HepG2 (cell line): ENCODE measurements around the gene GLDN. TPM values are rescaled to one million over a fixed set of nuclear protein-coding genes. Genes with fewer than 3 reads are reported as not detected.

Source experiments
- ATAC-seq: fragments of 200-7000 bp; cut with Tn5 transposase; 3 replicates; pipeline ENCODE4 v1.9.1; 2020; ENCODE audit warnings: mild to moderate bottlenecking, moderate library complexity
- BruUV-seq: library from RNA; stranded (reverse); fragments of 400-500 nt; replicated peaks from 2 replicates; lab custom pipeline; 2021; lab: Mats Ljungman, UMichigan
- CTCF ChIA-PET: fragments of 300-600 bp; formaldehyde crosslinking; extraction: SDS; loops from one replicate; lab custom pipeline; 2021; ENCODE audit warnings: low total read pairs, inconsistent platforms, low intra/inter-chr PET ratio; lab: Yijun Ruan, JAX
- POLR2A ChIA-PET: fragments of 350-600 bp; sonication (Branson Sonifier 250); formaldehyde crosslinking; loops from one replicate; lab custom pipeline; 2020; ENCODE audit warnings: antibody characterized with exemption, inconsistent platforms; lab: Yijun Ruan, JAX
- DNase-seq: peaks from one replicate; pipeline ENCODE4 v3.0.0-alpha.2; 2015; ENCODE audit warnings: low spot score
- FAIRE-seq: peaks from 3 replicates; lab custom pipeline; 2011; peaks lifted over from hg19 to GRCh38; lab: Jason Lieb, UNC
- H2AFZ ChIP-seq: one replicate; pipeline ENCODE4 v1.6.1; 2011; ENCODE audit warnings: low read length, inconsistent platforms
- H3K27ac ChIP-seq: fragments of 300-600 bp; 3 replicates; pipeline ENCODE4 v1.8.0; 2011; ENCODE audit warnings: mixed run types, mild to moderate bottlenecking, mixed read lengths, low read length, inconsistent platforms; ENCODE audit not compliant: insufficient read depth; ENCODE audit errors: extremely low read length
- H3K27me3 ChIP-seq, 2 experiments: fragments of 200-600 bp in 1 of 2; 2 replicates in 1 of 2; 3 replicates in 1 of 2; pipeline versions ENCODE4 v1.6.0 to v1.8.0; 2011; ENCODE audit warnings: low read length in 2 of 2, mild to moderate bottlenecking in 2 of 2, moderate library complexity in 2 of 2, inconsistent platforms in 1 of 2; ENCODE audit not compliant: insufficient read depth in 2 of 2, control insufficient read depth in 1 of 2
- H3K36me3 ChIP-seq, 2 experiments: fragments of 200-600 bp in 1 of 2; replicated peaks in 1 of 2; 2 replicates in 1 of 2; 3 replicates in 1 of 2; pipeline versions ENCODE4 v1.5.1 to v1.8.0; 2011; ENCODE audit warnings: low read length in 2 of 2, inconsistent platforms in 1 of 2; ENCODE audit not compliant: insufficient read depth in 2 of 2, control insufficient read depth in 1 of 2
- H3K4me1 ChIP-seq: 2 replicates; pipeline ENCODE4 v1.5.1; 2012; ENCODE audit warnings: low read length, inconsistent platforms; ENCODE audit not compliant: insufficient read depth
- H3K4me2 ChIP-seq: 2 replicates; pipeline ENCODE4 v1.6.0; 2011; ENCODE audit warnings: low read depth, low read length, inconsistent platforms
- H3K4me3 ChIP-seq, 3 experiments: fragments of 200-600 bp in 1 of 3; sonication (generic), shearing (Covaris generic) in 1 of 3; replicated peaks in 1 of 3; 2 replicates each; pipeline ENCODE4 v1.5.1; 2011 to 2016; ENCODE audit warnings: low read length in 3 of 3, inconsistent platforms in 2 of 3, low read depth in 2 of 3, mild to moderate bottlenecking in 2 of 3, control low read depth in 1 of 3, mixed read lengths in 1 of 3; ENCODE audit not compliant: insufficient read depth in 1 of 3
- H3K79me2 ChIP-seq: one replicate; pipeline ENCODE4 v1.6.1; 2011; ENCODE audit warnings: low read length, inconsistent platforms; ENCODE audit not compliant: insufficient read depth
- H3K9ac ChIP-seq: 2 replicates; pipeline ENCODE4 v1.6.0; 2011; ENCODE audit warnings: mild to moderate bottlenecking, low read depth, low read length, inconsistent platforms; ENCODE audit not compliant: insufficient read depth
- H3K9me3 ChIP-seq: 2 replicates; pipeline ENCODE4 v1.5.1; 2012; ENCODE audit warnings: mild to moderate bottlenecking, low read length
- H4K20me1 ChIP-seq: 2 replicates; pipeline ENCODE4 v1.6.0; 2011; ENCODE audit warnings: inconsistent platforms, mild to moderate bottlenecking, low read length, moderate library complexity; ENCODE audit not compliant: insufficient read depth
- MAF1 ChIP-seq: sonication (generic); formaldehyde crosslinking; IDR thresholded peaks from 2 replicates; pipeline ENCODE4 v1.5.0; 2020; ENCODE audit warnings: missing genetic modification reagents, borderline replicate concordance
- ONECUT2 ChIP-seq: sonication (generic); formaldehyde crosslinking; IDR thresholded peaks from 2 replicates; pipeline ENCODE4 v1.4.0; 2020; ENCODE audit warnings: missing genetic modification reagents
- PPARG ChIP-seq: conservative IDR thresholded peaks from 2 replicates; pipeline ENCODE4 v1.6.1; 2016; ENCODE audit warnings: missing biosample characterization, missing genetic modification reagents
- SMARCE1 ChIP-seq: fragments of 450-650 bp; IDR thresholded peaks from 2 replicates; pipeline ENCODE4 v1.6.1; 2017; ENCODE audit warnings: borderline replicate concordance
- ZNF10 ChIP-seq: sonication (generic); formaldehyde crosslinking; IDR thresholded peaks from 2 replicates; pipeline ENCODE4 v1.4.0; 2020; ENCODE audit warnings: mild to moderate bottlenecking, low read depth, missing genetic modification reagents, borderline replicate concordance
- ZNF367 ChIP-seq: sonication (generic); formaldehyde crosslinking; IDR thresholded peaks from 2 replicates; pipeline ENCODE4 v1.4.0; 2020; ENCODE audit warnings: missing genetic modification reagents, borderline replicate concordance
- ZNF546 ChIP-seq: sonication (generic); formaldehyde crosslinking; conservative IDR thresholded peaks from 2 replicates; pipeline ENCODE4 v1.8.1; 2023; ENCODE audit warnings: mild to moderate bottlenecking, missing genetic modification reagents
- ZNF660 ChIP-seq: sonication (generic); formaldehyde crosslinking; IDR thresholded peaks from 2 replicates; pipeline ENCODE4 v1.5.1; 2020; ENCODE audit warnings: mild to moderate bottlenecking, low read depth, missing genetic modification reagents, borderline replicate concordance
- ZNF879 ChIP-seq: sonication (generic); formaldehyde crosslinking; IDR thresholded peaks from 2 replicates; pipeline ENCODE4 v1.8.1; 2023; ENCODE audit warnings: missing genetic modification reagents
- WGBS: methylation state at CpG from one replicate; pipeline ENCODE4 v1.1.6; 2017; ENCODE audit warnings: low lambda C conversion rate; 5-methylcytosine and 5-hydroxymethylcytosine counted together
- in situ Hi-C: cut with HindIII; loops from 2 replicates; pipeline ENCODE4 v1.10.0; 2017; ENCODE audit warnings: low pct_unique_long_range_greater_than_20kb; ENCODE audit not compliant: extremely low pct_ligation_motif_present
- intact Hi-C: fragments of 100-400 bp; cut with micrococcal nuclease; formaldehyde crosslinking; loops from one replicate; pipeline ENCODE4 v1.10.0; 2022; ENCODE audit not compliant: unreplicated experiment
- polyA plus RNA-seq, 8 experiments: library from polyadenylated mRNA; depleted of rRNA in 3 of 8; stranded (reverse) in 7 of 8; unstranded in 1 of 8; fragments of >200 nt; fragmentation: Illumina TruSeq in 4 of 8; extraction: Trizol in 4 of 8; gene quantifications; 2 replicates each; pipeline versions ENCODE4 v1.2.1 to v1.2.3, GENCODE V29; 2011 to 2016; ENCODE audit warnings: low read depth in 4 of 8, missing spikeins in 1 of 8, mixed read lengths in 1 of 8; ENCODE audit not compliant: insufficient read depth in 1 of 8
- total RNA-seq, 5 experiments: library from RNA; depleted of rRNA; stranded (reverse); fragments of >200 nt; fragmentation: Illumina TruSeq; extraction: Trizol; gene quantifications; 2 replicates each; pipeline ENCODE4 v1.2.3, GENCODE V29; 2016; ENCODE audit warnings: low read depth in 1 of 5
- TF ChIP-seq, protein P1 (sequence below): sonication (generic); formaldehyde crosslinking; IDR thresholded peaks from 2 replicates; pipeline ENCODE4 v1.9.0; 2021; ENCODE audit warnings: missing genetic modification reagents, borderline replicate concordance
- TF ChIP-seq, protein P2 (sequence below): sonication (generic); formaldehyde crosslinking; IDR thresholded peaks from 2 replicates; pipeline ENCODE4 v1.5.1; 2020; ENCODE audit warnings: mild to moderate bottlenecking, missing genetic modification reagents, borderline replicate concordance
- TF ChIP-seq, protein P3 (sequence below), 2 experiments: sonication (generic) in 1 of 2; formaldehyde crosslinking in 1 of 2; IDR thresholded peaks; 2 replicates each; pipeline versions ENCODE4 v1.5.1 to v1.6.1; 2011 to 2020; ENCODE audit warnings: borderline replicate concordance in 1 of 2, low read depth in 1 of 2, low read length in 1 of 2, mild to moderate bottlenecking in 1 of 2, missing genetic modification reagents in 1 of 2, moderate library complexity in 1 of 2

Gene GLDN
- total and polyA plus RNA-seq, 2 of the 13 experiments (the other 11 are each of a cell fraction or from before 2014, with no cell fraction given), result 0.86 to 1.0 TPM

DNA sequence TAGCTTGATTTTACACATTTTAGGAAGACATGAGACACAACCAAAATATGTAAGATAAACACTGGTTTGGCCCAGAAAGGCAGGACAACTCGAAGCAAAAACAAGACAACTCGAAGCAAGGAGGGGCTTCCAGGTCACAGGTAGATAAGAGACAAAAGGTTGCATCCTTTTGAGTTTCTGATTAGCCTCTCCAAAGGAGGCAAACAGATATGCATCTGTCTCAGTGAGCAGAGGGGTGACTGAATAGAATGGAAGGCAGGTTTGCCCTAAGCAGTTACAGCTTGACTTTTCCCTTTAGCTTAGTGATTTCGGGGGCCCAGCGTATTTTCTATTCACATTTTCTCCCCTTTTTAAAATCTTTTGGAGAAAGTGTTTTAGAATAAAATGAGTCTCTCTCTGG is 74.7 kb downstream of the GLDN start:
- WGBS, result 10% methylated on average over 4 of the region's 4 CpGs
- H3K79me2 ChIP-seq, result no peaks in the 10 kb centered on the region
- H3K9me3 ChIP-seq, result no peaks in the 10 kb centered on the region
- TF ChIP-seq SMARCE1, result no peak
- no peak for TF ChIP-seq ZNF10 (CRISPR knock-in tag)
- no peak for TF ChIP-seq ONECUT2 (CRISPR knock-in tag)
- TF ChIP-seq, protein P1, sequence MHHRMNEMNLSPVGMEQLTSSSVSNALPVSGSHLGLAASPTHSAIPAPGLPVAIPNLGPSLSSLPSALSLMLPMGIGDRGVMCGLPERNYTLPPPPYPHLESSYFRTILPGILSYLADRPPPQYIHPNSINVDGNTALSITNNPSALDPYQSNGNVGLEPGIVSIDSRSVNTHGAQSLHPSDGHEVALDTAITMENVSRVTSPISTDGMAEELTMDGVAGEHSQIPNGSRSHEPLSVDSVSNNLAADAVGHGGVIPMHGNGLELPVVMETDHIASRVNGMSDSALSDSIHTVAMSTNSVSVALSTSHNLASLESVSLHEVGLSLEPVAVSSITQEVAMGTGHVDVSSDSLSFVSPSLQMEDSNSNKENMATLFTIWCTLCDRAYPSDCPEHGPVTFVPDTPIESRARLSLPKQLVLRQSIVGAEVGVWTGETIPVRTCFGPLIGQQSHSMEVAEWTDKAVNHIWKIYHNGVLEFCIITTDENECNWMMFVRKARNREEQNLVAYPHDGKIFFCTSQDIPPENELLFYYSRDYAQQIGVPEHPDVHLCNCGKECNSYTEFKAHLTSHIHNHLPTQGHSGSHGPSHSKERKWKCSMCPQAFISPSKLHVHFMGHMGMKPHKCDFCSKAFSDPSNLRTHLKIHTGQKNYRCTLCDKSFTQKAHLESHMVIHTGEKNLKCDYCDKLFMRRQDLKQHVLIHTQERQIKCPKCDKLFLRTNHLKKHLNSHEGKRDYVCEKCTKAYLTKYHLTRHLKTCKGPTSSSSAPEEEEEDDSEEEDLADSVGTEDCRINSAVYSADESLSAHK (CRISPR knock-in tag), result no peak
- no peak for TF ChIP-seq ZNF546 (CRISPR knock-in tag)
- no peak for TF ChIP-seq MAF1 (CRISPR knock-in tag)
- TF ChIP-seq PPARG, result no peak
- TF ChIP-seq ZNF660 (CRISPR knock-in tag), result no peak
- no peak for TF ChIP-seq ZNF879 (CRISPR knock-in tag)
- TF ChIP-seq ZNF367 (CRISPR knock-in tag), result no peak
- TF ChIP-seq, protein P2, sequence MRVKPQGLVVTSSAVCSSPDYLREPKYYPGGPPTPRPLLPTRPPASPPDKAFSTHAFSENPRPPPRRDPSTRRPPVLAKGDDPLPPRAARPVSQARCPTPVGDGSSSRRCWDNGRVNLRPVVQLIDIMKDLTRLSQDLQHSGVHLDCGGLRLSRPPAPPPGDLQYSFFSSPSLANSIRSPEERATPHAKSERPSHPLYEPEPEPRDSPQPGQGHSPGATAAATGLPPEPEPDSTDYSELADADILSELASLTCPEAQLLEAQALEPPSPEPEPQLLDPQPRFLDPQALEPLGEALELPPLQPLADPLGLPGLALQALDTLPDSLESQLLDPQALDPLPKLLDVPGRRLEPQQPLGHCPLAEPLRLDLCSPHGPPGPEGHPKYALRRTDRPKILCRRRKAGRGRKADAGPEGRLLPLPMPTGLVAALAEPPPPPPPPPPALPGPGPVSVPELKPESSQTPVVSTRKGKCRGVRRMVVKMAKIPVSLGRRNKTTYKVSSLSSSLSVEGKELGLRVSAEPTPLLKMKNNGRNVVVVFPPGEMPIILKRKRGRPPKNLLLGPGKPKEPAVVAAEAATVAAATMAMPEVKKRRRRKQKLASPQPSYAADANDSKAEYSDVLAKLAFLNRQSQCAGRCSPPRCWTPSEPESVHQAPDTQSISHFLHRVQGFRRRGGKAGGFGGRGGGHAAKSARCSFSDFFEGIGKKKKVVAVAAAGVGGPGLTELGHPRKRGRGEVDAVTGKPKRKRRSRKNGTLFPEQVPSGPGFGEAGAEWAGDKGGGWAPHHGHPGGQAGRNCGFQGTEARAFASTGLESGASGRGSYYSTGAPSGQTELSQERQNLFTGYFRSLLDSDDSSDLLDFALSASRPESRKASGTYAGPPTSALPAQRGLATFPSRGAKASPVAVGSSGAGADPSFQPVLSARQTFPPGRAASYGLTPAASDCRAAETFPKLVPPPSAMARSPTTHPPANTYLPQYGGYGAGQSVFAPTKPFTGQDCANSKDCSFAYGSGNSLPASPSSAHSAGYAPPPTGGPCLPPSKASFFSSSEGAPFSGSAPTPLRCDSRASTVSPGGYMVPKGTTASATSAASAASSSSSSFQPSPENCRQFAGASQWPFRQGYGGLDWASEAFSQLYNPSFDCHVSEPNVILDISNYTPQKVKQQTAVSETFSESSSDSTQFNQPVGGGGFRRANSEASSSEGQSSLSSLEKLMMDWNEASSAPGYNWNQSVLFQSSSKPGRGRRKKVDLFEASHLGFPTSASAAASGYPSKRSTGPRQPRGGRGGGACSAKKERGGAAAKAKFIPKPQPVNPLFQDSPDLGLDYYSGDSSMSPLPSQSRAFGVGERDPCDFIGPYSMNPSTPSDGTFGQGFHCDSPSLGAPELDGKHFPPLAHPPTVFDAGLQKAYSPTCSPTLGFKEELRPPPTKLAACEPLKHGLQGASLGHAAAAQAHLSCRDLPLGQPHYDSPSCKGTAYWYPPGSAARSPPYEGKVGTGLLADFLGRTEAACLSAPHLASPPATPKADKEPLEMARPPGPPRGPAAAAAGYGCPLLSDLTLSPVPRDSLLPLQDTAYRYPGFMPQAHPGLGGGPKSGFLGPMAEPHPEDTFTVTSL (CRISPR knock-in tag), result no peak
- TF ChIP-seq, protein P3, sequence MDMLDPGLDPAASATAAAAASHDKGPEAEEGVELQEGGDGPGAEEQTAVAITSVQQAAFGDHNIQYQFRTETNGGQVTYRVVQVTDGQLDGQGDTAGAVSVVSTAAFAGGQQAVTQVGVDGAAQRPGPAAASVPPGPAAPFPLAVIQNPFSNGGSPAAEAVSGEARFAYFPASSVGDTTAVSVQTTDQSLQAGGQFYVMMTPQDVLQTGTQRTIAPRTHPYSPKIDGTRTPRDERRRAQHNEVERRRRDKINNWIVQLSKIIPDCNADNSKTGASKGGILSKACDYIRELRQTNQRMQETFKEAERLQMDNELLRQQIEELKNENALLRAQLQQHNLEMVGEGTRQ (IDR thresholded peaks at IDR 0.05; ENCODE audit: low read depth, low read length), result no peak
- TF ChIP-seq, protein P3 (CRISPR knock-in tag; IDR thresholded peaks at IDR 0.05; ENCODE audit: borderline replicate concordance), result no peak
- DNase-seq, result no peak
- CTCF ChIA-PET, result no interaction called here
- H3K27ac ChIP-seq, result no peak overlapping the region
- no peak overlapping the region for H3K4me2 ChIP-seq
- H3K36me3 ChIP-seq, result no peaks in the 10 kb centered on the region
- FAIRE-seq, result no peak
- no peaks in the 10 kb centered on the region for H4K20me1 ChIP-seq
- intact Hi-C loops (no loop called here), in situ Hi-C loops (no loop called here)
- no peaks in the 10 kb centered on the region for H3K27me3 ChIP-seq
- H2AFZ ChIP-seq, result no peak overlapping the region
- H3K9ac ChIP-seq, result no peak overlapping the region
- H3K4me3 ChIP-seq, result no peak overlapping the region
- no peaks in the 10 kb centered on the region for H3K4me1 ChIP-seq
- POLR2A ChIA-PET, result no interaction called here
- BruUV-seq, result no TSS peak
- ATAC-seq, result no peak
